HEK293 (cell line): ENCODE measurements around the gene DNAJC30.

Experiments used
- CTCF ChIA-PET: fragments of 350-600 bp; formaldehyde crosslinking; extraction: SDS; loops from one replicate; lab custom pipeline; 2021; ENCODE audit warnings: antibody characterized with exemption; lab: Yijun Ruan, JAX
- POLR2A ChIA-PET: fragments of 300-600 bp; formaldehyde crosslinking; extraction: SDS; loops from one replicate; lab custom pipeline; 2020; ENCODE audit warnings: antibody characterized with exemption, inconsistent platforms; lab: Yijun Ruan, JAX
- H3K27ac ChIP-seq: fragments of 200-500 bp; sonication (Bioruptor generic); 2 replicates; pipeline ENCODE4 v1.5.1; 2014; ENCODE audit warnings: low read depth, low read length, control low read depth, inconsistent platforms; ENCODE audit errors: extremely low read depth
- H3K36me3 ChIP-seq, 2 experiments: fragments of 200-500 bp in 1 of 2; sonication (Bioruptor generic) in 1 of 2; 1 replicate in 1 of 2; 2 replicates in 1 of 2; pipeline ENCODE4 v1.5.1; 2014 to 2017; ENCODE audit warnings: inconsistent platforms in 2 of 2, low read length in 2 of 2; ENCODE audit not compliant: control insufficient read depth in 2 of 2, insufficient read depth in 1 of 2
- H3K4me1 ChIP-seq: fragments of 200-500 bp; sonication (Bioruptor generic); 2 replicates; pipeline ENCODE4 v1.5.1; 2014; ENCODE audit warnings: mild to moderate bottlenecking, low read length, inconsistent platforms; ENCODE audit not compliant: control insufficient read depth, insufficient read depth
- H3K4me3 ChIP-seq: 2 replicates; pipeline ENCODE4 v1.5.1; 2011; ENCODE audit warnings: low read depth, mild to moderate bottlenecking, control low read depth, low read length, moderate library complexity
- H3K9me3 ChIP-seq: fragments of 200-500 bp; sonication (Bioruptor generic); 2 replicates; pipeline ENCODE4 v1.5.1; 2014; ENCODE audit warnings: low read depth, low read length, inconsistent platforms; ENCODE audit not compliant: control insufficient read depth, insufficient read depth
- GLIS1 ChIP-seq: fragments of 450-650 bp; formaldehyde crosslinking; IDR thresholded peaks from 2 replicates; pipeline ENCODE4 v1.5.1; 2016; ENCODE audit warnings: missing biosample characterization, missing genetic modification characterization
- GLIS2 ChIP-seq: fragments of 450-650 bp; formaldehyde crosslinking; IDR thresholded peaks from 2 replicates; pipeline ENCODE4 v1.5.1; 2016; ENCODE audit warnings: missing biosample characterization, missing genetic modification characterization
- PRDM1 ChIP-seq: fragments of 450-650 bp; formaldehyde crosslinking; IDR thresholded peaks from 2 replicates; pipeline ENCODE4; 2016; ENCODE audit warnings: missing biosample characterization, missing genetic modification characterization
- SCRT1 ChIP-seq: fragments of 450-650 bp; formaldehyde crosslinking; IDR thresholded peaks from 2 replicates; pipeline ENCODE4 v1.5.1; 2016; ENCODE audit warnings: missing biosample characterization, missing genetic modification characterization, borderline replicate concordance
- TRIM28 ChIP-seq: IDR thresholded peaks from 2 replicates; pipeline ENCODE4 v1.6.1; 2011; ENCODE audit warnings: low read length, control low read depth, borderline replicate concordance
- YY2 ChIP-seq: fragments of 450-650 bp; formaldehyde crosslinking; IDR thresholded peaks from 2 replicates; pipeline ENCODE4 v1.5.1; 2016; ENCODE audit warnings: missing biosample characterization, missing genetic modification characterization
- ZBTB21 ChIP-seq: fragments of 450-650 bp; formaldehyde crosslinking; IDR thresholded peaks from 2 replicates; pipeline ENCODE4 v1.5.1; 2017; ENCODE audit warnings: missing biosample characterization, missing genetic modification characterization
- ZIC2 ChIP-seq: fragments of 450-650 bp; formaldehyde crosslinking; IDR thresholded peaks from 2 replicates; pipeline ENCODE4 v1.5.1; 2016; ENCODE audit warnings: missing biosample characterization, missing genetic modification characterization
- ZNF202 ChIP-seq: fragments of 450-650 bp; formaldehyde crosslinking; IDR thresholded peaks from 2 replicates; pipeline ENCODE4 v1.5.1; 2016; ENCODE audit warnings: missing biosample characterization, missing genetic modification characterization, borderline replicate concordance
- ZNF223 ChIP-seq: fragments of 450-650 bp; formaldehyde crosslinking; IDR thresholded peaks from 2 replicates; pipeline ENCODE4 v1.5.1; 2016; ENCODE audit warnings: missing biosample characterization, missing genetic modification characterization
- ZNF311 ChIP-seq: fragments of 450-650 bp; formaldehyde crosslinking; IDR thresholded peaks from 2 replicates; pipeline ENCODE4 v1.5.1; 2017; ENCODE audit warnings: missing biosample characterization, missing genetic modification characterization, borderline replicate concordance
- ZNF354C ChIP-seq: fragments of 450-650 bp; formaldehyde crosslinking; IDR thresholded peaks from 2 replicates; pipeline ENCODE4 v1.5.1; 2016; ENCODE audit warnings: missing biosample characterization, missing genetic modification characterization, low read depth, borderline replicate concordance
- ZNF426 ChIP-seq: fragments of 450-650 bp; formaldehyde crosslinking; IDR thresholded peaks from 2 replicates; pipeline ENCODE4 v1.5.1; 2017; ENCODE audit warnings: missing biosample characterization, missing genetic modification characterization, mild to moderate bottlenecking, inconsistent platforms, moderate library complexity
- ZNF514 ChIP-seq: fragments of 450-650 bp; formaldehyde crosslinking; IDR thresholded peaks from 2 replicates; pipeline ENCODE4 v1.5.1; 2016; ENCODE audit warnings: missing biosample characterization, missing genetic modification characterization
- ZNF560 ChIP-seq: fragments of 450-650 bp; formaldehyde crosslinking; IDR thresholded peaks from 2 replicates; pipeline ENCODE4 v1.5.1; 2017; ENCODE audit warnings: missing biosample characterization, missing genetic modification characterization, borderline replicate concordance
- ZNF629 ChIP-seq: fragments of 450-650 bp; formaldehyde crosslinking; IDR thresholded peaks from 2 replicates; pipeline ENCODE4 v1.5.1; 2017; ENCODE audit warnings: missing biosample characterization, missing genetic modification characterization
- ZNF701 ChIP-seq: fragments of 450-650 bp; formaldehyde crosslinking; IDR thresholded peaks from 2 replicates; pipeline ENCODE4 v1.5.1; 2016; ENCODE audit warnings: missing biosample characterization, missing genetic modification characterization
- ZNF777 ChIP-seq: fragments of 450-650 bp; formaldehyde crosslinking; IDR thresholded peaks from 2 replicates; pipeline ENCODE4 v1.5.1; 2017; ENCODE audit warnings: missing biosample characterization, missing genetic modification characterization, borderline replicate concordance
- TF ChIP-seq, protein P1 (sequence below): fragments of 450-650 bp; formaldehyde crosslinking; IDR thresholded peaks from 2 replicates; pipeline ENCODE4 v1.5.1; 2016; ENCODE audit warnings: missing biosample characterization, missing genetic modification characterization
- TF ChIP-seq, protein P2 (sequence below): fragments of 450-650 bp; formaldehyde crosslinking; IDR thresholded peaks from 2 replicates; pipeline ENCODE4 v1.5.1; 2017; ENCODE audit warnings: missing biosample characterization, missing genetic modification characterization
- TF ChIP-seq, protein P3 (sequence below): fragments of 450-650 bp; formaldehyde crosslinking; IDR thresholded peaks from 2 replicates; pipeline ENCODE4 v1.5.1; 2016; ENCODE audit warnings: missing biosample characterization, missing genetic modification characterization
- TF ChIP-seq, protein P4 (sequence below): fragments of 450-650 bp; formaldehyde crosslinking; IDR thresholded peaks from 2 replicates; pipeline ENCODE4 v1.5.1; 2016; ENCODE audit warnings: missing biosample characterization, missing genetic modification characterization
- TF ChIP-seq, protein P5 (sequence below): fragments of 450-650 bp; formaldehyde crosslinking; IDR thresholded peaks from 2 replicates; pipeline ENCODE4 v1.5.1; 2016; ENCODE audit warnings: missing biosample characterization, missing genetic modification characterization

The DNAJC30 gene

DNA sequence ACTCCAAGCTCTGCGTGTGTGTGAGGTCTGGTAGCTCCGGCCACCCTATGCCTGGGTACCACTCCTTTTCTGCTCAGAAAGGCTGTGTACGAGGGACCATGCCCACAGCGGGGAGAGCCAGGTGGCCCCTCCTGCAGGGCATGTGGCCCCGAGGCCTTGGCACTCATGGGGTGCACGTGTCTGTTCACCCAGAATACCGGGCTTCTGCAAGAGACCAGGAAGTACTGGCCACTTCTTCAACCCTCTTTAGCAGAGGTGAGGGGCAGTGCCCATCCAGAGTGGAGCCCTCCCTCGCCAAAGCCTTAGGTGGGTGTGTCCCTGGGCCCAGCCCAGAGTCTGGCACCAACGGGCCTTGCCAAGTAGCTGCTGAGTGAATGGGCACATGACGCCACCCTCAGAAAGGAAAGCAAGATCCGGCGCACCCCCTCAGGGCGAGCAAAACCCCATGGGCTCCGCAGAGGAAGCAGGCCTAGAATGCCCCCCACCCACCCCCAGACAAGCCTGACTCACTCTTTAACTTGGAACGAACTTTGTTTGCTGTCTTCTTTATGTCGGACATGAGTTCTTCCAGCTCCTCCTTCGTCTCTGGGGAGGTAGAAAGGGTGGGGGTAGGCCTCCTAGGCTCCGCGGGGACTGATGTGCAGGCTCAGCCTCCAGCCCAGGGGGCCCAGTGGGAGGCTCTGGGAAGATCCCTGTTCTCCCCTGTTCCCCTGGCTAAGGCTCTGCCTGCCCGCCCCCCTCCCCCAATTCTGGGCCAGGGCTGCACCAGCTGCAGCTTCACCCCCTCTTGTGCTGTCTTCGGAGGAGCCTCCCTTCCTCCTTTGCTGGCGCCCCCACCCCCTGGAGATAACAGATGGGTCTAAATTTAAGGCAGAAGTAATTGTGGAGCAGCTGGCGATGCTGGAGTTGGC, 21.6 kb upstream of the DNAJC30 start:
- no peaks in the 10 kb centered on the region for H3K4me1 ChIP-seq
- no peak overlapping the region for H3K4me3 ChIP-seq
- peaks cover 0 to 36% of the 10 kb centered on the region in 2 experiments; a peak in 2 of 3 replicates for H3K36me3 ChIP-seq
- H3K27ac ChIP-seq, result no peak overlapping the region
- TF ChIP-seq ZNF629 (tag by site-specific recombination) (no peak), GLIS1 (peak; percentile 95), TRIM28 (no peak), ZNF202 (tag by site-specific recombination) (no peak), ZIC2 (tag by site-specific recombination) (peak; percentile 64), GLIS2 (tag by site-specific recombination) (0 out of 2 replicates have a peak, but pooled peaks have one; percentile 14), YY2 (no peak)
- H3K9me3 ChIP-seq, result no peaks in the 10 kb centered on the region
- ChIA-PET CTCF (interaction anchor here (0.6 to 0.7 kb wide), 3 partner anchors 87 to 200 kb away, joined by 3 to 5 read pairs (median 3); no protein-coding TSS in a partner anchor), POLR2A (interaction anchor here (0.6 kb wide), 1 partner anchor 11 kb away, joined by 3 read pairs; no protein-coding TSS in a partner anchor)

DNA sequence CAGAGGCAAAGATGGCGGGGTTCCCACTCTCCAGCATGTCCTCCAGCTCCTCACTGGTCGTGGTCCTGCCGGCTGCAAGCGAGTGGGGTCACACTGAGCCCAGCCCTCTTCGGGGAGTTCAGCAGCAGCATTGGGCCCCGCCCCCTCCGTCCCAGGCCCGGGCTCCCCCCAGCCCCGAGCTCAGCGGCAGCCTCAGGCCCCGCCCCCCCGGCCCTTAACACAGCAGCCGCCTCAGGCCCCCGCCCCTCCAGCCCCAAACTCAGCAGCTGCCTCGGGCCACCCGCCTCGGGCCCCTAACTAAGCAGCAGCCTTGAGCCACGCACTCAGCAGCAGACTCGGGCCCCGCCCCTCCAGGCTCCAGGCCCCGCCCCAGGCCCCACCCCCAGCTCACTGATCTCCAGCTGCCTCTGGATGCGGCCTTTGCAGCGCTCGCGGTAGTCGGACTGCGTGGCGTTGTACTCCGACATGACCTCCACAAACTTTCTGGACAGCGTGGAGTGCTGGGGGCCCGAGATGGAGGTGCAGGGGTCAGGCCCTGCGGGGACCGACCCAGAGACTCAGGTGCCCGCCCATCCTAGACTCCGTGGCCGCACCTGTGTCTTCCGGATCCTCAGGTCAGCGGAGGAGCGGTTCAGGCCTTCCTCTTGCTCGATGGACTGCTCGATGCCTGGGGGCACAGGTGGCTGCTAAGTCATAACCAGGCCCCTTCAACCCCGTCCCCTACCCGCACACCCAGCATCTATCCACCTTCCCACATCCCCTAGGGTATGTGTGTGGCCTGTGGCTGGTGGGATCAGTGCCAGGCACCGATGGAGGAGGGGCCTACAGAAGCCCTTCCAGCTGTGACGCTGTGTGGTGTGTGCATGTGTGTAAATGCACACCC, 20.7 kb upstream of the DNAJC30 start:
- CTCF ChIA-PET, result interaction anchor here (0.6 to 0.9 kb wide), 2 partner anchors 97 to 105 kb away, joined by 3 to 4 read pairs; no protein-coding TSS in a partner anchor
- no peak overlapping the region for H3K4me3 ChIP-seq
- H3K9me3 ChIP-seq, result no peaks in the 10 kb centered on the region
- H3K4me1 ChIP-seq, result no peaks in the 10 kb centered on the region
- H3K27ac ChIP-seq, result no peak overlapping the region
- H3K36me3 ChIP-seq, result peaks cover 0 to 45% of the 10 kb centered on the region in 2 experiments; a peak in 2 of 3 replicates
- POLR2A ChIA-PET, result interaction anchor here (0.6 kb wide), 2 partner anchors 12 to 19 kb away, joined by 3 to 4 read pairs; no protein-coding TSS in a partner anchor
- no peak for TF ChIP-seq ZNF223 (tag by site-specific recombination)
- no peak for TF ChIP-seq ZNF426 (tag by site-specific recombination)
- TF ChIP-seq ZNF311 (tag by site-specific recombination), result no peak
- no peak for TF ChIP-seq GLIS1
- TF ChIP-seq, protein P1, sequence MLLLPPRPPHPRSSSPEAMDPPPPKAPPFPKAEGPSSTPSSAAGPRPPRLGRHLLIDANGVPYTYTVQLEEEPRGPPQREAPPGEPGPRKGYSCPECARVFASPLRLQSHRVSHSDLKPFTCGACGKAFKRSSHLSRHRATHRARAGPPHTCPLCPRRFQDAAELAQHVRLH, result no peak
- no peak for TF ChIP-seq SCRT1 (tag by site-specific recombination)
- TF ChIP-seq, protein P2, sequence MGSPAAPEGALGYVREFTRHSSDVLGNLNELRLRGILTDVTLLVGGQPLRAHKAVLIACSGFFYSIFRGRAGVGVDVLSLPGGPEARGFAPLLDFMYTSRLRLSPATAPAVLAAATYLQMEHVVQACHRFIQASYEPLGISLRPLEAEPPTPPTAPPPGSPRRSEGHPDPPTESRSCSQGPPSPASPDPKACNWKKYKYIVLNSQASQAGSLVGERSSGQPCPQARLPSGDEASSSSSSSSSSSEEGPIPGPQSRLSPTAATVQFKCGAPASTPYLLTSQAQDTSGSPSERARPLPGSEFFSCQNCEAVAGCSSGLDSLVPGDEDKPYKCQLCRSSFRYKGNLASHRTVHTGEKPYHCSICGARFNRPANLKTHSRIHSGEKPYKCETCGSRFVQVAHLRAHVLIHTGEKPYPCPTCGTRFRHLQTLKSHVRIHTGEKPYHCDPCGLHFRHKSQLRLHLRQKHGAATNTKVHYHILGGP, result no peak
- no peak for TF ChIP-seq ZNF514
- TF ChIP-seq, protein P3, sequence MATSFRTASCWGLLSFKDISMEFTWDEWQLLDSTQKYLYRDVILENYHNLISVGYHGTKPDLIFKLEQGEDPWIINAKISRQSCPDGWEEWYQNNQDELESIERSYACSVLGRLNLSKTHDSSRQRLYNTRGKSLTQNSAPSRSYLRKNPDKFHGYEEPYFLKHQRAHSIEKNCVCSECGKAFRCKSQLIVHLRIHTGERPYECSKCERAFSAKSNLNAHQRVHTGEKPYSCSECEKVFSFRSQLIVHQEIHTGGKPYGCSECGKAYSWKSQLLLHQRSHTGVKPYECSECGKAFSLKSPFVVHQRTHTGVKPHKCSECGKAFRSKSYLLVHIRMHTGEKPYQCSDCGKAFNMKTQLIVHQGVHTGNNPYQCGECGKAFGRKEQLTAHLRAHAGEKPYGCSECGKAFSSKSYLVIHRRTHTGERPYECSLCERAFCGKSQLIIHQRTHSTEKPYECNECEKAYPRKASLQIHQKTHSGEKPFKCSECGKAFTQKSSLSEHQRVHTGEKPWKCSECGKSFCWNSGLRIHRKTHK (tag by site-specific recombination), result no peak
- TF ChIP-seq ZNF560, result no peak
- TF ChIP-seq, protein P4, sequence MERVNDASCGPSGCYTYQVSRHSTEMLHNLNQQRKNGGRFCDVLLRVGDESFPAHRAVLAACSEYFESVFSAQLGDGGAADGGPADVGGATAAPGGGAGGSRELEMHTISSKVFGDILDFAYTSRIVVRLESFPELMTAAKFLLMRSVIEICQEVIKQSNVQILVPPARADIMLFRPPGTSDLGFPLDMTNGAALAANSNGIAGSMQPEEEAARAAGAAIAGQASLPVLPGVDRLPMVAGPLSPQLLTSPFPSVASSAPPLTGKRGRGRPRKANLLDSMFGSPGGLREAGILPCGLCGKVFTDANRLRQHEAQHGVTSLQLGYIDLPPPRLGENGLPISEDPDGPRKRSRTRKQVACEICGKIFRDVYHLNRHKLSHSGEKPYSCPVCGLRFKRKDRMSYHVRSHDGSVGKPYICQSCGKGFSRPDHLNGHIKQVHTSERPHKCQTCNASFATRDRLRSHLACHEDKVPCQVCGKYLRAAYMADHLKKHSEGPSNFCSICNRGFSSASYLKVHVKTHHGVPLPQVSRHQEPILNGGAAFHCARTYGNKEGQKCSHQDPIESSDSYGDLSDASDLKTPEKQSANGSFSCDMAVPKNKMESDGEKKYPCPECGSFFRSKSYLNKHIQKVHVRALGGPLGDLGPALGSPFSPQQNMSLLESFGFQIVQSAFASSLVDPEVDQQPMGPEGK (tag by site-specific recombination), result no peak
- no peak for TF ChIP-seq ZBTB21 (tag by site-specific recombination)
- TF ChIP-seq ZNF701 (tag by site-specific recombination), result no peak
- TF ChIP-seq PRDM1 (tag by site-specific recombination), result no peak
- TF ChIP-seq ZNF354C (tag by site-specific recombination), result no peak
- TF ChIP-seq, protein P5, sequence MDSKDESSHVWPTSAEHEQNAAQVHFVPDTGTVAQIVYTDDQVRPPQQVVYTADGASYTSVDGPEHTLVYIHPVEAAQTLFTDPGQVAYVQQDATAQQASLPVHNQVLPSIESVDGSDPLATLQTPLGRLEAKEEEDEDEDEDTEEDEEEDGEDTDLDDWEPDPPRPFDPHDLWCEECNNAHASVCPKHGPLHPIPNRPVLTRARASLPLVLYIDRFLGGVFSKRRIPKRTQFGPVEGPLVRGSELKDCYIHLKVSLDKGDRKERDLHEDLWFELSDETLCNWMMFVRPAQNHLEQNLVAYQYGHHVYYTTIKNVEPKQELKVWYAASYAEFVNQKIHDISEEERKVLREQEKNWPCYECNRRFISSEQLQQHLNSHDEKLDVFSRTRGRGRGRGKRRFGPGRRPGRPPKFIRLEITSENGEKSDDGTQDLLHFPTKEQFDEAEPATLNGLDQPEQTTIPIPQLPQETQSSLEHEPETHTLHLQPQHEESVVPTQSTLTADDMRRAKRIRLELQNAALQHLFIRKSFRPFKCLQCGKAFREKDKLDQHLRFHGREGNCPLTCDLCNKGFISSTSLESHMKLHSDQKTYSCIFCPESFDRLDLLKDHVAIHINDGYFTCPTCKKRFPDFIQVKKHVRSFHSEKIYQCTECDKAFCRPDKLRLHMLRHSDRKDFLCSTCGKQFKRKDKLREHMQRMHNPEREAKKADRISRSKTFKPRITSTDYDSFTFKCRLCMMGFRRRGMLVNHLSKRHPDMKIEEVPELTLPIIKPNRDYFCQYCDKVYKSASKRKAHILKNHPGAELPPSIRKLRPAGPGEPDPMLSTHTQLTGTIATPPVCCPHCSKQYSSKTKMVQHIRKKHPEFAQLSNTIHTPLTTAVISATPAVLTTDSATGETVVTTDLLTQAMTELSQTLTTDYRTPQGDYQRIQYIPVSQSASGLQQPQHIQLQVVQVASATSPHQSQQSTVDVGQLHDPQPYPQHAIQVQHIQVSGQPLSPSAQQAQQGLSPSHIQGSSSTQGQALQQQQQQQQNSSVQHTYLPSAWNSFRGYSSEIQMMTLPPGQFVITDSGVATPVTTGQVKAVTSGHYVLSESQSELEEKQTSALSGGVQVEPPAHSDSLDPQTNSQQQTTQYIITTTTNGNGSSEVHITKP (tag by site-specific recombination), result no peak
- no peak for TF ChIP-seq ZNF777 (tag by site-specific recombination)
